Chondrocyte (in vitro differentiated cells): ENCODE results near the gene PPHLN1. TPM values are rescaled to one million over a fixed set of nuclear protein-coding genes. Genes with fewer than 3 reads are reported as not detected.

Source experiments
- DNase-seq: peaks from one replicate; pipeline ENCODE4 v3.0.0; 2021; ENCODE audit warnings: mixed read lengths, low spot score
- H3K27ac Mint-ChIP-seq: one replicate; pipeline ENCODE4 v1.8.0; 2021; ENCODE audit warnings: mild to moderate bottlenecking, moderate library complexity, mixed read lengths; ENCODE audit not compliant: unreplicated experiment
- H3K27me3 Mint-ChIP-seq: 2 replicates; pipeline ENCODE4 v1.8.0; 2021; ENCODE audit warnings: low read depth, mixed read lengths
- H3K36me3 Mint-ChIP-seq: 2 replicates; pipeline ENCODE4 v1.8.0; 2021; ENCODE audit warnings: low read depth, mixed read lengths
- H3K4me1 Mint-ChIP-seq: 2 replicates; pipeline ENCODE4 v1.8.0; 2021; ENCODE audit warnings: low read depth, mild to moderate bottlenecking, mixed read lengths
- H3K4me3 Mint-ChIP-seq: one replicate; pipeline ENCODE4 v1.8.0; 2021; ENCODE audit warnings: mild to moderate bottlenecking, moderate library complexity, mixed read lengths; ENCODE audit not compliant: unreplicated experiment
- H3K9me3 Mint-ChIP-seq: 2 replicates; pipeline ENCODE4 v1.8.0; 2021; ENCODE audit warnings: low read depth, mixed read lengths
- CTCF ChIP-seq: fragments of 200-600 bp; sonication (generic); IDR thresholded peaks from 2 replicates; pipeline ENCODE4 v1.5.0; 2021; ENCODE audit warnings: antibody characterized with exemption, mild to moderate bottlenecking, moderate library complexity
- total RNA-seq: library from RNA; stranded (reverse); gene quantifications from 3 replicates; pipeline ENCODE4 v1.2.1, GENCODE V29; 2021

PPHLN1 gene
- total RNA-seq, 1 donor from 2014 or later = 49.7 TPM

GRCh38 chr12:42446761-42447160, 120.8 kb downstream of the PPHLN1 start:
- no peaks in the 10 kb centered on the region for H3K27me3 Mint-ChIP-seq
- H3K4me3 Mint-ChIP-seq = no peak overlapping the region
- H3K4me1 Mint-ChIP-seq = peaks cover 36% of the 10 kb centered on the region
- no peak for DNase-seq
- peaks cover 8% of the 10 kb centered on the region for H3K36me3 Mint-ChIP-seq
- H3K27ac Mint-ChIP-seq = no peak overlapping the region
- peaks cover 12% of the 10 kb centered on the region for H3K9me3 Mint-ChIP-seq
- no peak for TF ChIP-seq CTCF

- Mint-ChIP-seq H3K4me1 (peaks cover 36% of the 10 kb centered on the region), H3K9me3 (peaks cover 12% of the 10 kb centered on the region), H3K27ac (peak overlapping the region; percentile 45), H3K4me3 (no peak overlapping the region), H3K27me3 (no peaks in the 10 kb centered on the region), H3K36me3 (peaks cover 7% of the 10 kb centered on the region)
- no peak for DNase-seq
- TF ChIP-seq CTCF = no peak
Measured at GRCh38 chr12:42447371-42447786, 121.4 kb downstream of the PPHLN1 start.

- H3K27me3 Mint-ChIP-seq = no peaks in the 10 kb centered on the region
- no peak overlapping the region for H3K27ac Mint-ChIP-seq
- H3K9me3 Mint-ChIP-seq = peaks cover 8% of the 10 kb centered on the region
- H3K4me1 Mint-ChIP-seq = peaks cover 40% of the 10 kb centered on the region
- no peaks in the 10 kb centered on the region for H3K36me3 Mint-ChIP-seq
- no peak for DNase-seq
- TF ChIP-seq CTCF = no peak
- H3K4me3 Mint-ChIP-seq = no peak overlapping the region
Measured at GRCh38 chr12:42448841-42449240, 122.9 kb downstream of the PPHLN1 start.

- H3K9me3 Mint-ChIP-seq = no peaks in the 10 kb centered on the region
- no peak for DNase-seq
- H3K4me3 Mint-ChIP-seq = no peak overlapping the region
- H3K27me3 Mint-ChIP-seq = no peaks in the 10 kb centered on the region
- H3K4me1 Mint-ChIP-seq = peaks cover 40% of the 10 kb centered on the region
- H3K27ac Mint-ChIP-seq = peak overlapping the region; percentile 50
- no peak for TF ChIP-seq CTCF
- H3K36me3 Mint-ChIP-seq = no peaks in the 10 kb centered on the region
Measured at GRCh38 chr12:42450248-42450647, 124.3 kb downstream of the PPHLN1 start.

- Mint-ChIP-seq H3K4me1 (peaks cover 5% of the 10 kb centered on the region), H3K9me3 (no peaks in the 10 kb centered on the region), H3K36me3 (peaks cover 38% of the 10 kb centered on the region), H3K4me3 (no peak overlapping the region), H3K27ac (no peak overlapping the region), H3K27me3 (no peaks in the 10 kb centered on the region)
- DNase-seq = no peak
- TF ChIP-seq CTCF = no peak
Measured at GRCh38 chr12:42458575-42458974, 132.6 kb downstream of the PPHLN1 start.
